ENCODE data around the gene TRIM44.

The TRIM44 gene, protein sequence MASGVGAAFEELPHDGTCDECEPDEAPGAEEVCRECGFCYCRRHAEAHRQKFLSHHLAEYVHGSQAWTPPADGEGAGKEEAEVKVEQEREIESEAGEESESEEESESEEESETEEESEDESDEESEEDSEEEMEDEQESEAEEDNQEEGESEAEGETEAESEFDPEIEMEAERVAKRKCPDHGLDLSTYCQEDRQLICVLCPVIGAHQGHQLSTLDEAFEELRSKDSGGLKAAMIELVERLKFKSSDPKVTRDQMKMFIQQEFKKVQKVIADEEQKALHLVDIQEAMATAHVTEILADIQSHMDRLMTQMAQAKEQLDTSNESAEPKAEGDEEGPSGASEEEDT

GRCh38 chr11:35662649-35663407 is at the start of gene TRIM44:
Gene TRIM44 (plus strand): TSS chr11:35662775. CDS start chr11:35663112, 337 bp downstream.
- peak; percentile 93 for DNase-seq (ENCODE audit: low spot score)

DNA sequence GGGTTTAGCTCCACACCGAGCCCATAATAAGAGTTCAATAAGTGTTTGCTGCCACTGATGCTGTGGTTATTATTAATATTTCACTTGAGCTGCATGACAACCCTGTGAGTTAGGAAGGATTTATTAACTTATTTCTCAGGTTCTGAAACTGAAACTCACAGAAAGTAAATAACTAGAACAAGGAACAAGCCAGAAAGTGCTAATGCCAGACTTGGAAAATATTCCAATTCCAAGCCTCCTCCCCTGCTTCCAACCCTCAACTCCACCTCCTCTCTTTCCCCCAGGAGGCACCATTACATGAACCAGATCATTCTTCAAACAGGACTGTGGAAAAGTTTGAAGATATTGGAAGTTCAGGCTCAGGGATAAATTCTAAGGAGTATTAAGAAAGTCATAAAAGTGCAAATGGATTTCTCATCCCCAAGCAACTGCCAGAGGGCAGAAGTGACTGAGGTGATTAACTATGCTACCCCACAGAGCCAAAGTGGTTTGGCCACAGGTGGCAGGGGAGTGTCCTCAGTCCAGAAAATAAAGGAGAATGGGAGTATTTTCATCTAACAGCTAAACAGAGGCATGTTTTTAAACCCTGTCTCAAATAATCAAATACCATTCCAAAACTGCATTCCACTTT is 47.5 kb upstream of the TRIM44 start:
- DNase-seq (ENCODE audit: low spot score): no peak

GRCh38 chr11:35615921-35616900 is 46.4 kb upstream of the TRIM44 start:
- peak; percentile 50 for DNase-seq (ENCODE audit: low spot score)

DNA sequence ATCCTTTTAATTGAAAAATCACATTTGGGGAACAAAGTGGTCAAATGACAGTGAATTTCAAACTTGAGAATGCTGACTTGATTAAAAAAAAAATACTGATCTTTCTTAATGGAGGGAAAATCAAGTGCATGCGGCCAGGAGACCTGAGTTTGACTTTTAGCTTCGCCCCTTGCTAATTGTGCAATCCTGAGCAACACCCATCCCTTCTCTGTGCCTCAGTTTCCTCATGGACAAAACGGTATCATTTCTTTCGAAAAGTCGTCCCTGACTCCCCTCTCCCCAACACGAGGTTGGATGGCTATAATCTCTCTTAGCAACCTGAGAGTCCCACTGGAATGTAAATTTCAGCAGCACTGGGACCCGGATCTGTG is 45.3 kb upstream of the TRIM44 start:
- DNase-seq (ENCODE audit: low spot score): no peak

DNA sequence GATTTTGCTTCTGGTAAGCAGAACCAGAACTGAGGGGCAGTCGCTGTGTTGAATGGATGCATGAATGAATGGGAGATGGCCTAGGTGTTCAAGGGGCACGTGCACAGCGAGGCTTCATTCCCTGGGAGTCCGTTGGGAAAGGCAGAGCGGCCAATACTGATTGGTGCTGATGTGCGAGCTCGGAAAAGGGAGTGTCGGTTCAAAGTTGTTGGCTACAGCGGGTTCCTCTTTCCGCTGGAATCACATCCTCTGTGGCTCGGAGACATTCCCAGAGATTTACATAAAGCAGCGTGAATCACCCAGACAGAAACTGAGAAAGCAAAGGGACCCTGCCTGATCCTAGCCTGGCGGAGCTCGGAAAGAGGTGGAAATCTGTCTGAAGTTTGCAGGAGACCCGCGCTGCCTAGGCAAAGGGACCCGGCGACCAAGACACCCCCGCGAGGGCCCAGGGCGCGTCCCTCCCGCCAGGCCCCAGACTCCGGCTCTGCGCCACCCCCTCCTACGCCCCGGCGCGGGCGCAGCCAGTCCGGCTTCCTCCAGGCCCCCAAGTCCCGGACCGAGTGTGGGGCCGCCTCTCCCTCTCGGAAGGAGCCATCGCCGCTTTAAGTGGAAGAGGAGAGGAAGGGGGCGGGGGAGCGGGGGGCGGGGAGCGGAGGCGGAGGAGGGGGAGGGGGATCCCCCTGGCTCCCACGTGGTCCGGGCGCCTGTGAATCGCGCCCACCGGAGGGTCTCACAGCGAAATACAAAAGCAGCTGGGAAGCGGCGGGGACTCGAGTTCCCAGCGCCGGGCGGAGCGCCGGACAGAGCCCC is 44.7 kb upstream of the TRIM44 start, which contains the start of gene FJX1:
FJX1 (plus strand) TSS at position 774 of the 810 bp plus-strand sequence. CDS start 177 bp downstream, outside the sequence.
- peak; percentile 92 for DNase-seq (ENCODE audit: low spot score)

GRCh38 chr11:35618497-35619115 is 44.0 kb upstream of the TRIM44 start:
- DNase-seq (ENCODE audit: low spot score): peak; percentile 75

- DNase-seq (ENCODE audit: low spot score): peak; percentile 57
Observed at GRCh38 chr11:35619116-35619854, 43.3 kb upstream of the TRIM44 start.

DNA sequence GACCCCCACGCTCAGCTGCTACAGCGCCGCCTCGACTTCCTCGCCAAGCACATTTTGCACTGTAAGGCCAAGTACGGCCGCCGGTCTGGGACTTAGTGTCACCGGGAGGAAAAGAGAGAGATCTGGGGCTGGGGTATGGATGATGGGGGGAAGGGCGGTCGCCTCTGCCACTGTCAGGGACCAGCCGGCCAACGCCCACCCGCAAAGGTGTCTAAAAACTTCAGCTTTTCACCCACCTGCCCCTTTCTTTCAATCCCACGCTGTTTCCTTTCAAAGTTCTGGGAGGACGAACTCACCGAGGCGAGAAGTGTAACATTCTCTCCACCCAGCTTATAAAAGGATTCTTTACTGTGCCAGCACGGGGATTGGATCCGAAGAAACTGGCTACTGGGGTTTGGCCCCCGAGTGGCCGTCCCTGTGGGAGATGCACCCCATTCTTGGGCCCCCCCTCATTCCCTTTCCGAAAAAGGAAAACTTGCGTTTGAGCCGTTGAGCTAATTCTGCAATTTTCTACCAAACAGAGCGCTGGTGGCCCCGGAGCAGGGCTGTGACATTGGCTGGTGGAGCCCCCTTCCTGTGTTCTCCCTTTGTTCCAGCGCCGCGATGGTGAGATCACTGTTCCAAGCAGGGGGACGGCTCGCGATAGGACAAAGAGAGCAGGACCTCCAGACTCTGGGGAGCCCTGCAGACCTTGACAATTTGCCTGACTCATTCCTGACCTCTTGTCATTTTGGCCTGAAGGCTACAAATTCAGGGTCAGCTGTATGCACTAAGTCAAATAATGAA is 42.5 kb upstream of the TRIM44 start:
- DNase-seq (ENCODE audit: low spot score): no peak

GRCh38 chr11:35620795-35621194 is 41.8 kb upstream of the TRIM44 start:
- DNase-seq (ENCODE audit: low spot score): no peak

DNA sequence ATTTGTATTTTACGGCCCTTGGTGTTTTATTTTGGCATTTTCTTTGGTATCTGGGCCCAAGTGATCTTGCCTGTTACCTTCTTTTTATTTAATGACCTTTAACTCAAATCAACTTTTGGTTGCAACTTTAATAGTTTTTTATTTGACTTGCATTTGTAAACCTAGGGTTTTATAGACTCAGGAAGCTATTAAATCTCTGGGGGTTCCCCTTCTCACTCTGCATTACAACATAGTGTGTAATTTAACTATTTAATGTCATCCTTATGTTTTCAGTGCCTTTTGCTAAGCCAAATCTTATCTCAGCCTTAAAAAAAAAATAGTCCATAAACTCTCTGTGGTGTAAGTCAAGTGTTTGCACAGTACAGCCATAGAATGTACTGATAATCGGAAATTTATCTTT is 41.0 kb upstream of the TRIM44 start:
- DNase-seq (ENCODE audit: low spot score): no peak

GRCh38 chr11:35622070-35622469 is 40.5 kb upstream of the TRIM44 start:
- peak; percentile 80 for DNase-seq (ENCODE audit: low spot score)

GRCh38 chr11:35623621-35624168 is 38.9 kb upstream of the TRIM44 start:
- no peak for DNase-seq (ENCODE audit: low spot score)

GRCh38 chr11:35624316-35624715 is 38.3 kb upstream of the TRIM44 start:
- DNase-seq (ENCODE audit: low spot score): no peak

DNA sequence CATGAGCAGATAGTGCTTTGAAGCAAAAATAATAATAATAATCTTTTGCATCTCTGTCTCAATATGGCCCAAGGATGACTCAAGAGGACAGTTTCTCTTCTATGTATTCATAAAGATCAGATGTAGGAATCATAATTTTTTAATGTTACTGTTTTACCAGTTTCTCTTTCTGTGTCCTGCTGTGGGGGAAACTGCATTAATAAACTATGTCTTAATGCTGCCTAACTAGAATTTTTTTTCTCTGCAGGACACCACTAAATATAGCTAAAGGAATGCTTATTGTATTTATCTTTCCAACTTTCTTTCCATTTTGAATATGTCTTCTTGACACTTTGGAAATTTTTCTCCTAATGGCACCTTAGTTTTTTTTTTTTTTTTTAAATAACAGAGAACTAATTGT is 37.8 kb upstream of the TRIM44 start:
- DNase-seq (ENCODE audit: low spot score): no peak

GRCh38 chr11:35626501-35626900 is 36.1 kb upstream of the TRIM44 start:
- no peak for DNase-seq (ENCODE audit: low spot score)

DNA sequence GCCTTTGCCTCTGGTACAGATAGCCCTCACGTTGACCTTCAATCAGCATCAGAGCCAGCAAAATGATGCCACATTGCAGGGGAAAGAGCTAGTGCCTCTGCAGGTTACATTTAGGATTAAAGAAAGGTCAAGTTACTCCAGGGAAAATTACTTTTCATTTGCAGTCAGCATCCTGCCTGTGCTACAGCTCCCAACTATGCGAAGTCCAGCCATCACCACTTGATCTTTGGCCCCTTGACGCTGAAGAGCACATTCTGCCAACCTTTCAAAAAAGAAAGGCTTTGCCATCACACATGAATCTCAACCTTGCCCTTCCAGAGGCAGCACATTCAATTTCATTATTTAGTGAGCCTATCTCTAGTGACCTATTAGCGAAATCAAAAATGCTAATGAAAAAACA is 33.1 kb upstream of the TRIM44 start:
- no peak for DNase-seq (ENCODE audit: low spot score)

DNA sequence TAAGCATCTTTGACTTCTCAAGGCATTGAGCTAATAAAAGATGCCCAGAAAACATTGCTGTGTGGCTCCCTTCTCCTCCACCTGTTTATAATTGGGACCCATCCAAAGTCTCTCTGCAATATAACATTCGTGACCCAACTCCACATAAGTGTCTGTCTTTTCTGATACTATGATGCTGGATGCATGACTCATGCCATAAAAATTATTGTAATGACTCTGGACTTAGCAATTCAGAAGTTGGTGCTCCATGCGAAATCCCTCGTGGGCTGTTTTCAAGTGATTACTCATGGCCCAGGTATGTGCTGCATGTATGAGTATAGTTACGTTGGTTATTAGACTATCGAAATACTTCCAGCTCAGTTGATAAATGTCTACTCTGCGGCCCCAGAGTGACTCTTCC is 32.7 kb upstream of the TRIM44 start:
- DNase-seq (ENCODE audit: low spot score): peak; percentile 85

DNA sequence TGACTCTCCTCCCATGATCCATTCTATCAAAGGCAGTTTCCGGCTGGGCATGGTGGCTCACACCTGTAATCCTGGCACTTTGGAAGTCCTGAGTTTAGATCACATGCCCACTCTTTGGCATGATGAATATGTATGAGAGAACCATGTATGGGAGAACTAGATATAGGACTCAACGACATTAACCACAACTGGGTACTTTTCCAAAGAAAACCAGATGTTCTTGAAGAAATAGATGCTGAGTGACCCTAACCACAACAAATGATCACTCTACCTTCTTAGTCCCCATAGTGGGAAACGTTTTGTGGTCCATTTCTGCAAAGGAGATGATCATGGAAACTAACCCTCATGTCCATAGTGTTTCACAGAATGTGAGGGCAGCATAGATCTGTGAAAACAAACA is 30.7 kb upstream of the TRIM44 start:
- no peak for DNase-seq (ENCODE audit: low spot score)

DNA sequence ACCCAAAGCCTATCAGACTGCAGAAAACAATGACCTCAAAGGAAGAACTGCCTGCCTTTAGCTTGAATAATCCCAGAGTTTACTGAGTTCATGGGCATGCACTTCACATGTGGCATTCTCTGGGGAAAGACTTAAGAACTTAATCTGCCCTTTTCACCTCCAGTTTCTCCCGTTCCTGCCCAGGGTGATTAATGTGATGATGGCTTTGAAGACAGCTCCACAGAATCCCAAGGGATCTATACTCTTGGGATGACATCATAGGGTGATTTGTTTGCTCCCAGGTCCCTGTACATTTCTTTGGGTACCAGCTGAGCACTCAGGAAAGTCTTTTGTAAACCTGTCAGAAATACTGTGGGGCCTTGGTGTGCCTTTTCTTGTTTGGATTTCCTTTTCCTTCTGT is 30.3 kb upstream of the TRIM44 start:
- no peak for DNase-seq (ENCODE audit: low spot score)

Measured in GM03348 (cell line).